Measurements from ENCODE around the gene USHBP1. TPM values are rescaled to one million over a fixed set of nuclear protein-coding genes. Genes with fewer than 3 reads are reported as not detected.

Gene USHBP1
- total and polyA plus RNA-seq, 10 of the 15 experiments (the other 5 are each of a cell fraction or from before 2014, with no cell fraction given): 0.05 to 0.96 (median 0.22) TPM; not detected in 2

DNA sequence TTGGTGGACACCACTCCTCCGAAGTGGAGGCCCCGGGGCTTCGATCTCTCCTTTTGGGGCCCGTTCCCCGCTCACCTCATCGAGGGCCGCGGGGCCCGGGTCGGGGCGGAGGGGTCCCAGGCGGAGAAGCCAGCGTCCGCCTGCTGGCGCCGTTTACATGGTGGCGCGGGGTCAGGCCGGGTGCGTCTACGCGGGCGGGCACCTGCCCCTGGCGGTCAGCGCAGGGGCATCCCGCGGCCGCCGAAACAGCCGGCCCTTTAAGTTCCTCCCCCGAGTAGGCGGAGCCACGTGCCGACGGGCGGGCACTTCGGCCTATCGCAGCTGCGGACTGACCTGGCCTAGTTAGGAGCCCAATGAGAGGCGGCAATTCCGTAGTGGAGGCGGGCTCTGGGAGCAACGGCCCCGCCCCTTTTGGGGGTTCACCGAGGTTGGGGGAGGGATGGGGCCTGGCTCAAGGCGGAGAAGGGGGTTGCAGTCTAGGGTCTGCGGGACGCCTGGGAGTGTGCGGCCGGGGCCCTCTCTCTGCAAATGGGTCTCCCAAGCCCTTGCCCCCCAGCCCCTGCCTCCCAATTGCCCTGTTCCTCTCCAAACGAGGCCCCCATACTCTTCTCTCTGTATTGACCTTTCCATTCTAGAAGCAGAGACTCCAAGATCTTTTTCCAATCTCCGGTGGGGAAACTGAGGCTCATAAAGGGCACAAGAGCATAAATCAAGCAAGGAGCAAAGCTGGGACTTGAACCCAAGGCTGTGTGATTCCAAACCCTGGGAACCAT lies 38.8 kb upstream of the USHBP1 start, which contains the start of gene ABHD8 (continued):
- TF ChIP-seq CEBPZ (IDR thresholded peaks at IDR 0.05; ENCODE audit: low read depth, low read length): 0 out of 2 replicates have a peak, but pooled peaks have one; percentile 23
- TF ChIP-seq E2F8 (IDR thresholded peaks at IDR 0.05; ENCODE audit: low read depth, partially characterized antibody): no peak
- no peak for TF ChIP-seq MTA2 (IDR thresholded peaks at IDR 0.05; ENCODE audit: low read depth)
- peak; percentile 67 for TF ChIP-seq CREM (IDR thresholded peaks at IDR 0.05; ENCODE audit: low read depth)
- no peak for TF ChIP-seq NR2C2 (IDR thresholded peaks at IDR 0.05; ENCODE audit: borderline replicate concordance, control insufficient read depth, insufficient read length, low read depth)
- no peak; the same call in 2 of the 3 replicates for TF ChIP-seq POU2F2 (IDR thresholded peaks at IDR 0.05; ENCODE audit: borderline replicate concordance, low read depth, low read length)
- TF ChIP-seq, protein P1, sequence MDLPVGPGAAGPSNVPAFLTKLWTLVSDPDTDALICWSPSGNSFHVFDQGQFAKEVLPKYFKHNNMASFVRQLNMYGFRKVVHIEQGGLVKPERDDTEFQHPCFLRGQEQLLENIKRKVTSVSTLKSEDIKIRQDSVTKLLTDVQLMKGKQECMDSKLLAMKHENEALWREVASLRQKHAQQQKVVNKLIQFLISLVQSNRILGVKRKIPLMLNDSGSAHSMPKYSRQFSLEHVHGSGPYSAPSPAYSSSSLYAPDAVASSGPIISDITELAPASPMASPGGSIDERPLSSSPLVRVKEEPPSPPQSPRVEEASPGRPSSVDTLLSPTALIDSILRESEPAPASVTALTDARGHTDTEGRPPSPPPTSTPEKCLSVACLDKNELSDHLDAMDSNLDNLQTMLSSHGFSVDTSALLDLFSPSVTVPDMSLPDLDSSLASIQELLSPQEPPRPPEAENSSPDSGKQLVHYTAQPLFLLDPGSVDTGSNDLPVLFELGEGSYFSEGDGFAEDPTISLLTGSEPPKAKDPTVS (IDR thresholded peaks at IDR 0.05; ENCODE audit: low read depth, low read length): 0 out of 2 replicates have a peak, but pooled peaks have one; percentile 3
- TF ChIP-seq SP1 (IDR thresholded peaks at IDR 0.05; ENCODE audit: low read depth, low read length): peak; percentile 99
- TF ChIP-seq YBX1 (IDR thresholded peaks at IDR 0.05): no peak
- no peak for TF ChIP-seq TAF1 (IDR thresholded peaks at IDR 0.05; ENCODE audit: borderline replicate concordance, low read depth, low read length)
- peak; percentile 55 for TF ChIP-seq FOS (IDR thresholded peaks at IDR 0.05; ENCODE audit: borderline replicate concordance, extremely low read depth, insufficient read length)
- no peak for TF ChIP-seq NFIC (IDR thresholded peaks at IDR 0.05; ENCODE audit: low read depth, low read length)
- peak; percentile 23; the same call in 1 of the 2 replicates for TF ChIP-seq NFYA (IDR thresholded peaks at IDR 0.05; ENCODE audit: borderline replicate concordance, low read depth, low read length)
- TF ChIP-seq IKZF2 (IDR thresholded peaks at IDR 0.05): no peak
- 0 out of 2 replicates have a peak, but pooled peaks have one; percentile 25 for TF ChIP-seq IKZF1 (conservative IDR thresholded peaks at IDR 0.05)
- peak; percentile 89 for TF ChIP-seq NR2F1 (conservative IDR thresholded peaks at IDR 0.05)
- TF ChIP-seq NR2C1 (IDR thresholded peaks at IDR 0.05): 0 out of 2 replicates have a peak, but pooled peaks have one; percentile 29
- TF ChIP-seq PBX3 (IDR thresholded peaks at IDR 0.05; ENCODE audit: insufficient replicate concordance, low read depth, low read length): peak; percentile 99
- TF ChIP-seq ZNF24 (IDR thresholded peaks at IDR 0.05): no peak
- no peak for TF ChIP-seq RCOR1 (conservative IDR thresholded peaks at IDR 0.05; ENCODE audit: low read depth, low read length)
- TF ChIP-seq ESRRA (IDR thresholded peaks at IDR 0.05; ENCODE audit: low read length): no peak
- no peak for TF ChIP-seq CBX5 (IDR thresholded peaks at IDR 0.05; ENCODE audit: low read depth)

All from GM12878 (cell line).